HG03354 (cell line): ENCODE data around the gene PSME3IP1.
"Not testable (repeated sequence)": the region's sequence is repeated elsewhere in the genome, so short reads cannot be mapped to it uniquely, and the experiment has no call there.

Source experiments
- ATAC-seq: cut with Tn5 transposase; IDR thresholded peaks from one replicate; pipeline ENCODE4 v1.9.1; 2021; ENCODE audit warnings: mild to moderate bottlenecking; ENCODE audit not compliant: unreplicated experiment, poor library complexity, severe bottlenecking

PSME3IP1 gene

GRCh38 chr16:57200926-57201325 lies 15.1 kb upstream of the PSME3IP1 start:
- ATAC-seq, result not testable (repeated sequence)

GRCh38 chr16:57200321-57200720 lies 14.5 kb upstream of the PSME3IP1 start:
- not testable (repeated sequence) for ATAC-seq

- ATAC-seq, result no peak
These were observed 10.9 kb upstream of the PSME3IP1 start for GRCh38 chr16:57196753-57197152.

GRCh38 chr16:57196286-57196685 lies 10.4 kb upstream of the PSME3IP1 start:
- no peak for ATAC-seq

- no peak for ATAC-seq
These were observed 8.7 kb upstream of the PSME3IP1 start for GRCh38 chr16:57194512-57194911.

GRCh38 chr16:57192720-57193486 lies 7.1 kb upstream of the PSME3IP1 start:
- ATAC-seq, result no peak

GRCh38 chr16:57192146-57192545 lies 6.3 kb upstream of the PSME3IP1 start:
- no peak for ATAC-seq

- ATAC-seq, result no peak
These were observed 5.3 kb upstream of the PSME3IP1 start for GRCh38 chr16:57191056-57191571.

- ATAC-seq, result no peak
These were observed 4.3 kb upstream of the PSME3IP1 start for GRCh38 chr16:57190136-57190535.

GRCh38 chr16:57189527-57189926 lies 3.7 kb upstream of the PSME3IP1 start:
- not testable (repeated sequence) for ATAC-seq

GRCh38 chr16:57188711-57189002 lies 2.8 kb upstream of the PSME3IP1 start:
- no peak for ATAC-seq

GRCh38 chr16:57187902-57188710 lies 2.3 kb upstream of the PSME3IP1 start:
- ATAC-seq, result not testable (repeated sequence)

- no peak for ATAC-seq
These were observed 1.3 kb upstream of the PSME3IP1 start for GRCh38 chr16:57186872-57187854.

- peak; percentile 45 for ATAC-seq
These were observed 344 bp downstream of the PSME3IP1 start for GRCh38 chr16:57185446-57185944.

GRCh38 chr16:57184887-57185445 lies 873 bp downstream of the PSME3IP1 start:
- ATAC-seq, result no peak

- no peak for ATAC-seq
These were observed 1.7 kb downstream of the PSME3IP1 start for GRCh38 chr16:57184113-57184512.

- ATAC-seq, result no peak
These were observed 6.5 kb downstream of the PSME3IP1 start for GRCh38 chr16:57179215-57179828.

GRCh38 chr16:57178793-57179212 lies 7.0 kb downstream of the PSME3IP1 start:
- ATAC-seq, result no peak

GRCh38 chr16:57178196-57178595 lies 7.6 kb downstream of the PSME3IP1 start:
- no peak for ATAC-seq
